Thoracic aorta (tissue), 2 donors: ENCODE results near the gene SGTA. TPM values are rescaled to one million over a fixed set of nuclear protein-coding genes. Genes with fewer than 3 reads are reported as not detected.

Experiments used
- ATAC-seq: fragments of 150-250 bp; one replicate; pipeline ENCODE4 v1.8.0; 2017; ENCODE audit warnings: low read depth; ENCODE audit not compliant: insufficient number of reproducible peaks, low FRiP score
- DNase-seq: peaks from one replicate; pipeline ENCODE4 v3.0.0-alpha.2; 2020; ENCODE audit warnings: low spot score
- H3K27ac ChIP-seq, 2 donors: fragments of 200-600 bp; sonication (generic); 1 replicate in 1 of 2; 2 replicates in 1 of 2; pipeline ENCODE4 v1.5.1; 2016; ENCODE audit warnings: mild to moderate bottlenecking in 2 of 2, moderate library complexity in 2 of 2
- H3K27me3 ChIP-seq: fragments of 200-600 bp; sonication (generic); replicated peaks from 2 replicates; pipeline ENCODE4 v1.6.0; 2016; ENCODE audit warnings: mild to moderate bottlenecking; ENCODE audit not compliant: insufficient read depth
- H3K36me3 ChIP-seq: fragments of 200-600 bp; sonication (generic); one replicate; pipeline ENCODE4 v1.5.1; 2016
- H3K4me1 ChIP-seq, 2 donors: fragments of 200-600 bp; sonication (generic); 1 replicate in 1 of 2; 2 replicates in 1 of 2; pipeline versions ENCODE4 v1.5.1 to v1.6.0; 2016; ENCODE audit warnings: low read depth in 2 of 2, mild to moderate bottlenecking in 1 of 2; ENCODE audit not compliant: control insufficient read depth in 1 of 2
- H3K4me3 ChIP-seq: fragments of 200-600 bp; sonication (generic); 2 replicates; pipeline ENCODE4 v1.5.1; 2016; ENCODE audit warnings: mild to moderate bottlenecking
- H3K9me3 ChIP-seq: fragments of 200-600 bp; sonication (generic); 2 replicates; pipeline ENCODE4 v1.5.1; 2016
- CTCF ChIP-seq: fragments of 200-600 bp; sonication (generic); IDR thresholded peaks from one replicate; pipeline ENCODE4 v1.5.1; 2019; ENCODE audit warnings: antibody characterized with exemption
- total RNA-seq, 2 donors: library from RNA; depleted of rRNA; stranded (reverse); fragments of >200 nt; gene quantifications; one replicate each; pipeline versions ENCODE4 v1.1.0 to v1.2.3, GENCODE V29; 2016

Gene SGTA
- total RNA-seq, 2 donors from 2014 or later, result 43.7 to 46.4 TPM

- peaks cover 18% of the 10 kb centered on the region for H3K36me3 ChIP-seq
- no peaks in the 10 kb centered on the region for H3K9me3 ChIP-seq
- ATAC-seq, result no peak
- no peak overlapping the region for H3K27ac ChIP-seq
- no peak for TF ChIP-seq CTCF
- no peak for DNase-seq
- H3K27me3 ChIP-seq, result no peaks in the 10 kb centered on the region
- H3K4me3 ChIP-seq, result no peak overlapping the region
- no peaks in the 10 kb centered on the region for H3K4me1 ChIP-seq
Observed at GRCh38 chr19:2731181-2731995, 51.7 kb downstream of the SGTA start.

- Histone ChIP-seq H3K4me1 (no peaks in the 10 kb centered on the region), H3K27ac (no peak overlapping the region), H3K27me3 (no peaks in the 10 kb centered on the region), H3K9me3 (no peaks in the 10 kb centered on the region), H3K36me3 (peaks cover 18% of the 10 kb centered on the region), H3K4me3 (no peak overlapping the region)
- ATAC-seq (no peak), DNase-seq (no peak)
- TF ChIP-seq CTCF, result no peak
Observed at GRCh38 chr19:2729943-2730818, 52.9 kb downstream of the SGTA start.

DNA sequence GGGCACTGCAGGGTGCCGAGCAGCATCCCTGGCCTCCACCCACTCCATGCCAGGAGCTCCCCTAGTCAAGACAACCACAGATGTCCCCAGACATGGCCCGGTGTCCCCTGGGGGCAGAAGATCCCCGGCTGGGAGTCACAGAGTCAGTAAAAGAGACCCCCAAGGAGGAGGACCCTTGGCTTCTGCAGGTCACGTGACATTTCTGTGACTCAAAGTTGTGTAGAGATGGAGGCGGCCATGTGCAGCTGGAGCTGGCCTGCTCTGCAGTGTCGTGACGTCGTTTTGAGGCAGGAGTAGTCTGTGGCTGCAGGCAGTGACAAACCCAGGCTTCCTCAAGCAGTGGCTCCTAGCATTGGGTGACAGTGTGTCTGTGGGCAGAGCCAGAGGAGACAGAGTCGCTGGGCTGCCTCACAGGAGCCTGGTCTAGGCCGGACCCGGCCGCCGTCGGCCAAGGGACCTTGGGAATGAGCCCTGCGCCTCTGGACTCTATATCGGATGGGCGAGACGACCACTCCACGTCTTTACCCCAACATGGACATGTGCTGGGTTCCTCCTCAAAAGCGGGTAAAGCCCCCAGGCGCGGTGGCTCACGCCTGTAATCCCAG is 54.2 kb downstream of the SGTA start:
- Histone ChIP-seq H3K4me1 (peaks cover 0 to 2% of the 10 kb centered on the region in 2 donors), H3K27me3 (no peaks in the 10 kb centered on the region), H3K27ac (no peak overlapping the region), H3K4me3 (no peak overlapping the region), H3K36me3 (peaks cover 17% of the 10 kb centered on the region), H3K9me3 (no peaks in the 10 kb centered on the region)
- ATAC-seq, result no peak
- TF ChIP-seq CTCF, result no peak
- no peak for DNase-seq

- DNase-seq, result no peak
Observed at GRCh38 chr19:2727640-2727944, 55.5 kb downstream of the SGTA start.

More at GRCh38 chr19:2727640-2727944, 55.5 kb downstream of the SGTA start:
- peaks cover 9 to 14% of the 10 kb centered on the region in 2 donors for H3K4me1 ChIP-seq
- H3K9me3 ChIP-seq, result no peaks in the 10 kb centered on the region
- TF ChIP-seq CTCF, result no peak
- H3K27ac ChIP-seq, result no peak overlapping the region
- peaks cover 4% of the 10 kb centered on the region for H3K36me3 ChIP-seq
- H3K4me3 ChIP-seq, result no peak overlapping the region
- no peak for ATAC-seq
- H3K27me3 ChIP-seq, result no peaks in the 10 kb centered on the region
